Epithelial cell of proximal tubule (primary cell): ENCODE data around the gene MYO19. TPM values are rescaled to one million over a fixed set of nuclear protein-coding genes. Genes with fewer than 3 reads are reported as not detected.

Experiments
- total RNA-seq: library from RNA; depleted of rRNA; stranded (reverse); fragments of >200 nt; gene quantifications from 2 replicates; pipeline ENCODE4 v1.2.3, GENCODE V29; 2015

The MYO19 gene
- total RNA-seq, 1 donor from 2014 or later, result 93.3 TPM

Other genes starting within 250 kb of the MYO19 start
- gene TBC1D3G, start 211.0 kb downstream of the MYO19 start, total RNA-seq, result not detected in 2 replicates
- not detected in 2 replicates for gene TBC1D3H, start 146.4 kb downstream of the MYO19 start, total RNA-seq
- 56.0 and 58.8 TPM in 2 replicates for gene ZNHIT3, start 48.2 kb downstream of the MYO19 start, total RNA-seq
- 6.9 and 12.0 TPM in 2 replicates for gene PIGW, start 119 bp upstream of the MYO19 start, total RNA-seq
- 26.9 and 32.6 TPM in 2 replicates for gene GGNBP2, start 10.1 kb upstream of the MYO19 start, total RNA-seq
- 13.2 and 14.8 TPM in 2 replicates for gene DHRS11, start 57.0 kb upstream of the MYO19 start, total RNA-seq
- gene MRM1, start 66.7 kb upstream of the MYO19 start, total RNA-seq, result 9.1 and 13.7 TPM in 2 replicates